HCT116 (cell line): ENCODE data around the gene HSPB8.

Source experiments
- CEBPB ChIP-seq: IDR thresholded peaks from 2 replicates; pipeline ENCODE4 v1.6.1; 2012; ENCODE audit warnings: low read depth
- CTCF ChIP-seq, 3 experiments: fragments of 200-600 bp in 1 of 3; sonication (generic) in 1 of 3; IDR thresholded peaks in 2 of 3; conservative IDR thresholded peaks in 1 of 3; 2 replicates each; pipeline ENCODE4 v1.5.1; 2012 to 2017; ENCODE audit warnings: low read depth in 2 of 3, low read length in 2 of 3, antibody characterized with exemption in 1 of 3, borderline replicate concordance in 1 of 3, control low read depth in 1 of 3, mild to moderate bottlenecking in 1 of 3, mixed read lengths in 1 of 3, mixed run types in 1 of 3, moderate library complexity in 1 of 3; ENCODE audit not compliant: insufficient read depth in 1 of 3
- EGR1 ChIP-seq: IDR thresholded peaks from 2 replicates; pipeline ENCODE4 v1.6.1; 2012; ENCODE audit warnings: low read depth
- EZH2phosphoT487 ChIP-seq: fragments of 200-600 bp; IDR thresholded peaks from 2 replicates; pipeline ENCODE4 v1.6.1; 2018; ENCODE audit warnings: antibody characterized with exemption, borderline replicate concordance
- FOSL1 ChIP-seq: IDR thresholded peaks from 2 replicates; pipeline ENCODE4 v1.6.1; 2012; ENCODE audit warnings: low read depth
- JUND ChIP-seq: IDR thresholded peaks from 2 replicates; pipeline ENCODE4 v1.6.1; 2012
- POLR2A ChIP-seq: IDR thresholded peaks from 2 replicates; pipeline ENCODE4 v1.7.0; 2011; ENCODE audit warnings: borderline replicate concordance; ENCODE audit not compliant: insufficient read depth, insufficient read length; ENCODE audit errors: extremely low read depth
- POLR2AphosphoS5 ChIP-seq: IDR thresholded peaks from 2 replicates; pipeline ENCODE4 v1.6.1; 2011; ENCODE audit warnings: mild to moderate bottlenecking, low read depth, low read length, moderate library complexity
- REST ChIP-seq: IDR thresholded peaks from 2 replicates; pipeline ENCODE4 v1.6.1; 2012; ENCODE audit warnings: low read depth
- SIN3A ChIP-seq: IDR thresholded peaks from 2 replicates; pipeline ENCODE4 v1.6.1; 2012; ENCODE audit warnings: low read depth
- TCF7L2 ChIP-seq: IDR thresholded peaks from 2 replicates; pipeline ENCODE4 v1.7.0; 2011; ENCODE audit warnings: borderline replicate concordance, inconsistent platforms; ENCODE audit not compliant: insufficient read depth, insufficient read length; ENCODE audit errors: extremely low read depth
- ZNF274 ChIP-seq: fragments of 200-500 bp; sonication (Bioruptor generic); IDR thresholded peaks from 2 replicates; pipeline ENCODE4 v1.6.1; 2014; ENCODE audit warnings: mild to moderate bottlenecking, low read depth, low read length, inconsistent platforms

GRCh38 chr12:119204131-119204530 is 25.4 kb downstream of the HSPB8 start:
- TF ChIP-seq JUND (no peak), REST (no peak), POLR2A (no peak), FOSL1 (no peak), POLR2AphosphoS5 (no peak), CTCF (IDR thresholded peaks at IDR 0.05 in 2 of 3, conservative IDR thresholded peaks at IDR 0.05 in 1 of 3; ENCODE audit: borderline replicate concordance in 1 of 3, insufficient read depth in 1 of 3, low read depth in 2 of 3, low read length in 2 of 3) (no peak), ZNF274 (no peak), TCF7L2 (no peak), CEBPB (no peak), SIN3A (no peak), EZH2phosphoT487 (no peak), EGR1 (no peak)
